IMR-90 (cell line): ENCODE measurements around the gene RNASEH2B. TPM values are rescaled to one million over a fixed set of nuclear protein-coding genes. Genes with fewer than 3 reads are reported as not detected.

ENCODE experiments used
- ATAC-seq: fragments of 200-7000 bp; cut with Tn5 transposase; 2 replicates; pipeline ENCODE4 v1.9.1; 2020; ENCODE audit warnings: low read depth, mild to moderate bottlenecking, moderate library complexity
- BruUV-seq: library from RNA; stranded (reverse); fragments of 400-500 nt; replicated peaks from 2 replicates; lab custom pipeline; 2021; lab: Mats Ljungman, UMichigan
- CTCF ChIA-PET: fragments of 300-600 bp; formaldehyde crosslinking; extraction: SDS; loops from one replicate; lab custom pipeline; 2021; ENCODE audit warnings: antibody characterized with exemption; lab: Yijun Ruan, JAX
- POLR2A ChIA-PET: fragments of 300-600 bp; sonication (Branson Sonifier 250); formaldehyde crosslinking; loops from one replicate; lab custom pipeline; 2022; ENCODE audit warnings: antibody characterized with exemption; ENCODE audit not compliant: unreplicated experiment; lab: Charles Lee
- DNase-seq: peaks from one replicate; pipeline ENCODE4 v3.0.0; 2013
- H2AFZ ChIP-seq: replicated peaks from 2 replicates; pipeline ENCODE3; 2013; ENCODE audit warnings: low read length, mild to moderate bottlenecking; ENCODE audit not compliant: poor library complexity
- H2AK5ac ChIP-seq: 2 replicates; pipeline ENCODE4 v1.6.1; 2013; ENCODE audit warnings: low read depth, low read length, inconsistent platforms
- H2AK9ac ChIP-seq: replicated peaks from 2 replicates; pipeline ENCODE3; 2013; ENCODE audit warnings: mild to moderate bottlenecking, low read depth, low read length, moderate library complexity; ENCODE audit not compliant: poor library complexity
- H2BK120ac ChIP-seq: 2 replicates; pipeline ENCODE4 v1.6.1; 2013; ENCODE audit warnings: low read depth, low read length, inconsistent platforms
- H2BK15ac ChIP-seq: 3 replicates; pipeline ENCODE4 v1.6.1; 2013; ENCODE audit warnings: low read depth, low read length, inconsistent platforms
- H2BK20ac ChIP-seq: 2 replicates; pipeline ENCODE4 v1.6.1; 2013; ENCODE audit warnings: low read depth, mild to moderate bottlenecking, inconsistent platforms, low read length, moderate library complexity
- H2BK5ac ChIP-seq: 2 replicates; pipeline ENCODE4 v1.6.1; 2013; ENCODE audit warnings: mild to moderate bottlenecking, low read depth, low read length, inconsistent platforms; ENCODE audit not compliant: poor library complexity, severe bottlenecking
- H3K14ac ChIP-seq: replicated peaks from 2 replicates; pipeline ENCODE4 v1.6.1; 2013; ENCODE audit warnings: low read depth, low read length, inconsistent platforms
- H3K18ac ChIP-seq: 2 replicates; pipeline ENCODE4 v1.6.1; 2013; ENCODE audit warnings: low read depth, low read length, control low read depth
- H3K23ac ChIP-seq: 2 replicates; pipeline ENCODE4 v1.6.1; 2013; ENCODE audit warnings: low read depth, low read length, inconsistent platforms
- H3K27ac ChIP-seq: 2 replicates; pipeline ENCODE4 v1.5.1; 2013; ENCODE audit warnings: mild to moderate bottlenecking, control low read depth, low read length; ENCODE audit not compliant: insufficient read depth
- H3K27me3 ChIP-seq: 2 replicates; pipeline ENCODE4 v1.6.1; 2013; ENCODE audit warnings: low read length; ENCODE audit not compliant: control insufficient read depth, insufficient read depth
- H3K36me3 ChIP-seq: 2 replicates; pipeline ENCODE4 v1.6.1; 2013; ENCODE audit warnings: low read length, mixed read lengths; ENCODE audit not compliant: control insufficient read depth, insufficient read depth
- H3K4ac ChIP-seq: 2 replicates; pipeline ENCODE4 v1.6.1; 2013; ENCODE audit warnings: low read depth, low read length, inconsistent platforms
- H3K4me1 ChIP-seq: 2 replicates; pipeline ENCODE4 v1.6.1; 2013; ENCODE audit warnings: low read length, mixed read lengths; ENCODE audit not compliant: control insufficient read depth, insufficient read depth
- H3K4me2 ChIP-seq: 2 replicates; pipeline ENCODE4 v1.6.1; 2013; ENCODE audit warnings: low read depth, mild to moderate bottlenecking, control low read depth, low read length, moderate library complexity
- H3K4me3 ChIP-seq: 2 replicates; pipeline ENCODE4 v1.5.1; 2013; ENCODE audit warnings: low read depth, mild to moderate bottlenecking, control low read depth, low read length, moderate library complexity; ENCODE audit not compliant: insufficient read depth
- H3K56ac ChIP-seq: 2 replicates; pipeline ENCODE4 v1.6.1; 2013; ENCODE audit warnings: low read length, inconsistent platforms; ENCODE audit not compliant: insufficient read depth; ENCODE audit errors: extremely low read depth
- H3K79me1 ChIP-seq, 2 experiments: 2 replicates each; pipeline ENCODE4 v1.6.1; 2013; ENCODE audit warnings: low read length in 2 of 2, inconsistent platforms in 1 of 2, low read depth in 1 of 2
- H3K9ac ChIP-seq: 2 replicates; pipeline ENCODE4 v1.6.1; 2013; ENCODE audit warnings: low read depth, low read length, control low read depth
- H3K9me1 ChIP-seq: 2 replicates; pipeline ENCODE4 v1.6.1; 2013; ENCODE audit warnings: low read length, inconsistent platforms; ENCODE audit not compliant: insufficient read depth
- H3K9me3 ChIP-seq: 2 replicates; pipeline ENCODE4 v1.6.1; 2013; ENCODE audit warnings: low read length; ENCODE audit not compliant: control insufficient read depth, insufficient read depth
- H4K20me1 ChIP-seq: 2 replicates; pipeline ENCODE4 v1.6.1; 2013; ENCODE audit warnings: low read length, inconsistent platforms; ENCODE audit not compliant: insufficient read depth
- H4K5ac ChIP-seq: 2 replicates; pipeline ENCODE4 v1.6.1; 2013; ENCODE audit warnings: mild to moderate bottlenecking, low read depth, low read length, control low read depth
- H4K8ac ChIP-seq, 2 experiments: 2 replicates each; pipeline ENCODE4 v1.6.1; 2013; ENCODE audit warnings: low read depth in 2 of 2, low read length in 2 of 2, control low read depth in 1 of 2, inconsistent platforms in 1 of 2
- H4K91ac ChIP-seq: 2 replicates; pipeline ENCODE4 v1.6.1; 2013; ENCODE audit warnings: low read depth, low read length, inconsistent platforms; ENCODE audit not compliant: insufficient read depth
- BHLHE40 ChIP-seq: fragments of 150-350 bp; IDR thresholded peaks from 2 replicates; pipeline ENCODE4 v1.6.1; 2016; ENCODE audit warnings: mild to moderate bottlenecking, low read depth, low read length
- CEBPB ChIP-seq: IDR thresholded peaks from 2 replicates; pipeline ENCODE4 v1.6.1; 2012; ENCODE audit warnings: low read depth, low read length, improper control_type of control experiment
- CHD1 ChIP-seq: IDR thresholded peaks from 2 replicates; pipeline ENCODE4 v1.6.1; 2012; ENCODE audit warnings: low read depth, low read length, improper control_type of control experiment
- CTCF ChIP-seq: conservative IDR thresholded peaks from 2 replicates; pipeline ENCODE4 v1.5.1; 2012; ENCODE audit warnings: mild to moderate bottlenecking, low read depth, low read length, improper control_type of control experiment
- MAFK ChIP-seq: IDR thresholded peaks from 2 replicates; pipeline ENCODE4 v1.6.1; 2012; ENCODE audit warnings: low read depth, low read length, improper control_type of control experiment
- MXI1 ChIP-seq: IDR thresholded peaks from 2 replicates; pipeline ENCODE4 v1.6.1; 2012; ENCODE audit warnings: low read depth, mild to moderate bottlenecking, low read length, moderate library complexity, borderline replicate concordance
- NFE2L2 ChIP-seq: fragments of 150-350 bp; IDR thresholded peaks from 2 replicates; pipeline ENCODE4 v1.6.1; 2016; ENCODE audit warnings: low read depth, mild to moderate bottlenecking, low read length
- RFX5 ChIP-seq: IDR thresholded peaks from 2 replicates; pipeline ENCODE4 v1.8.0; 2012; ENCODE audit warnings: low read depth, mild to moderate bottlenecking, low read length, moderate library complexity
- WGBS, 2 experiments: methylation state at CpG; one replicate each; pipeline versions ENCODE4 v1.1.5 to v1.1.7; 2013; ENCODE audit warnings: missing lambda C conversion rate in 2 of 2; ENCODE audit not compliant: insufficient read length in 1 of 2; ENCODE audit errors: extremely low coverage in 2 of 2; 5-methylcytosine and 5-hydroxymethylcytosine counted together
- dilution Hi-C: fragments of 300-500 bp; cut with HindIII; formaldehyde crosslinking; loops from one replicate; pipeline ENCODE4 v1.14.3; 2018; ENCODE audit warnings: low sequenced_read_pairs; ENCODE audit not compliant: unreplicated experiment
- in situ Hi-C: fragments of 300-500 bp; cut with MboI; formaldehyde crosslinking; loops from 3 replicates; pipeline ENCODE4 v1.14.3; 2019; ENCODE audit warnings: low sequenced_read_pairs, inconsistent platforms, mixed read lengths
- intact Hi-C: fragments of 100-400 bp; cut with micrococcal nuclease; formaldehyde crosslinking; loops from 2 replicates; pipeline ENCODE4 v1.10.0; 2022
- polyA plus RNA-seq, 3 experiments: library from polyadenylated mRNA; depleted of rRNA; stranded (reverse); fragments of >200 nt; gene quantifications; 2 replicates each; pipeline ENCODE4 v1.2.3, GENCODE V29; 2012; ENCODE audit warnings: low replicate concordance in 1 of 3
- total RNA-seq: library from RNA; depleted of rRNA; stranded (reverse); fragments of >200 nt; gene quantifications from 2 replicates; pipeline ENCODE4 v1.2.3, GENCODE V29; 2012

Gene RNASEH2B
- total and polyA plus RNA-seq, 2 of the 4 experiments (the other 2 are of a cell fraction): 11.2 to 14.2 TPM

GRCh38 chr13:50955241-50955640 is 45.6 kb downstream of the RNASEH2B start:
- Histone ChIP-seq H3K79me1 (no peaks in the 10 kb centered on the region), H3K4ac (no peak overlapping the region), H2BK20ac (no peak overlapping the region), H2AK5ac (no peak overlapping the region), H4K91ac (no peak overlapping the region), H3K9ac (no peak overlapping the region), H2AK9ac (no peak overlapping the region), H3K23ac (no peak overlapping the region), H3K36me3 (peaks cover 2% of the 10 kb centered on the region; the same call in 1 of the 2 replicates), H3K14ac (no peak overlapping the region), H3K9me3 (no peaks in the 10 kb centered on the region), H3K18ac (no peak overlapping the region), H2BK5ac (no peak overlapping the region), H2BK15ac (no peak overlapping the region), H2AFZ (no peak overlapping the region), H4K20me1 (no peaks in the 10 kb centered on the region), H3K4me3 (no peak overlapping the region), H3K9me1 (no peaks in the 10 kb centered on the region), H4K8ac (no peak overlapping the region), H3K4me1 (no peaks in the 10 kb centered on the region), H2BK120ac (no peak overlapping the region), H3K56ac (no peak overlapping the region), H3K27me3 (no peaks in the 10 kb centered on the region), H3K4me2 (no peak overlapping the region), H3K27ac (no peak overlapping the region), H4K5ac (no peak overlapping the region)
- dilution Hi-C loops: no loop called here
- BruUV-seq: no TSS peak
- DNase-seq (no peak), ATAC-seq (no peak)
- 80% methylated on average over 1 of the region's 4 CpGs; no CpG with 5 or more reads in 1 of the 2 experiments for WGBS, 2 experiments
- in situ Hi-C loops: no loop called here
- CTCF ChIA-PET: no interaction called here
- POLR2A ChIA-PET: no interaction called here
- TF ChIP-seq BHLHE40 (no peak), CEBPB (no peak), RFX5 (no peak), CTCF (no peak), NFE2L2 (no peak), MAFK (no peak), MXI1 (no peak), CHD1 (no peak)
- intact Hi-C loops: no loop called here
